Duodenal mucosa (tissue), 2 donors: ENCODE results near the gene CEP89.

Experiments used
- H3K27ac ChIP-seq: one replicate; pipeline ENCODE4 v1.7.0; 2013; ENCODE audit warnings: low read depth, low read length
- H3K27me3 ChIP-seq, 2 donors: one replicate each; pipeline ENCODE4 v1.7.0; 2013; ENCODE audit warnings: low read length in 2 of 2, control low read depth in 1 of 2; ENCODE audit not compliant: insufficient read depth in 2 of 2, control insufficient read depth in 1 of 2
- H3K36me3 ChIP-seq, 2 donors: one replicate each; pipeline ENCODE4 v1.7.0; 2013; ENCODE audit warnings: low read length in 2 of 2, control low read depth in 1 of 2; ENCODE audit not compliant: insufficient read depth in 2 of 2, control insufficient read depth in 1 of 2
- H3K4me1 ChIP-seq, 2 donors: one replicate each; pipeline ENCODE4 v1.7.0; 2013; ENCODE audit warnings: low read length in 2 of 2, control low read depth in 1 of 2; ENCODE audit not compliant: insufficient read depth in 2 of 2, control insufficient read depth in 1 of 2
- H3K4me3 ChIP-seq, 2 donors: one replicate each; pipeline ENCODE4 v1.7.0; 2013; ENCODE audit warnings: low read length in 2 of 2, low read depth in 1 of 2
- H3K9ac ChIP-seq, 2 donors: one replicate each; pipeline ENCODE4 v1.7.0; 2013; ENCODE audit warnings: low read length in 2 of 2, low read depth in 1 of 2
- H3K9me3 ChIP-seq, 2 donors: one replicate each; pipeline ENCODE4 v1.7.0; 2013; ENCODE audit warnings: low read length in 2 of 2, control low read depth in 1 of 2; ENCODE audit not compliant: control insufficient read depth in 1 of 2

The CEP89 gene

GRCh38 chr19:32876236-32876918 lies 95.4 kb downstream of the CEP89 start:
- H3K27ac ChIP-seq: no peak overlapping the region
- no peak overlapping the region for H3K4me3 ChIP-seq
- peaks cover 22 to 23% of the 10 kb centered on the region in 2 donors for H3K4me1 ChIP-seq
- H3K27me3 ChIP-seq: no peaks in the 10 kb centered on the region
- H3K9me3 ChIP-seq: no peaks in the 10 kb centered on the region
- H3K9ac ChIP-seq: no peak overlapping the region
- H3K36me3 ChIP-seq: peaks cover 0 to 5% of the 10 kb centered on the region in 2 donors

GRCh38 chr19:32875428-32875827 lies 96.3 kb downstream of the CEP89 start:
- Histone ChIP-seq H3K9me3 (no peaks in the 10 kb centered on the region), H3K27me3 (no peaks in the 10 kb centered on the region), H3K27ac (no peak overlapping the region), H3K9ac (no peak overlapping the region), H3K4me3 (no peak overlapping the region), H3K4me1 (peaks cover 23 to 26% of the 10 kb centered on the region in 2 donors), H3K36me3 (peaks cover 0 to 5% of the 10 kb centered on the region in 2 donors)

GRCh38 chr19:32874605-32875004 lies 97.2 kb downstream of the CEP89 start:
- H3K27me3 ChIP-seq: no peaks in the 10 kb centered on the region
- H3K27ac ChIP-seq: no peak overlapping the region
- H3K36me3 ChIP-seq: peaks cover 0 to 3% of the 10 kb centered on the region in 2 donors
- H3K9ac ChIP-seq: no peak overlapping the region
- H3K4me3 ChIP-seq: no peak overlapping the region
- H3K9me3 ChIP-seq: no peaks in the 10 kb centered on the region
- H3K4me1 ChIP-seq: peaks cover 20 to 24% of the 10 kb centered on the region in 2 donors

GRCh38 chr19:32873247-32873959 lies 98.4 kb downstream of the CEP89 start:
- Histone ChIP-seq H3K4me1 (peaks cover 17 to 19% of the 10 kb centered on the region in 2 donors), H3K27ac (no peak overlapping the region), H3K9me3 (no peaks in the 10 kb centered on the region)

GRCh38 chr19:32872391-32872790 lies 99.4 kb downstream of the CEP89 start:
- Histone ChIP-seq H3K4me3 (no peak overlapping the region), H3K4me1 (peaks cover 17 to 19% of the 10 kb centered on the region in 2 donors), H3K9me3 (no peaks in the 10 kb centered on the region), H3K9ac (no peak overlapping the region), H3K36me3 (no peaks in the 10 kb centered on the region), H3K27ac (no peak overlapping the region), H3K27me3 (no peaks in the 10 kb centered on the region)

More at GRCh38 chr19:32873247-32873959, 98.4 kb downstream of the CEP89 start:
- no peak overlapping the region for H3K9ac ChIP-seq
- H3K27me3 ChIP-seq: no peaks in the 10 kb centered on the region
- H3K36me3 ChIP-seq: no peaks in the 10 kb centered on the region
- H3K4me3 ChIP-seq: no peak overlapping the region

- peak overlapping the region in 1 of 2 donors; percentile 57 for H3K9ac ChIP-seq
- no peak overlapping the region for H3K4me3 ChIP-seq
- peaks cover 13 to 15% of the 10 kb centered on the region in 2 donors for H3K4me1 ChIP-seq
- H3K9me3 ChIP-seq: no peaks in the 10 kb centered on the region
- peaks cover 0 to 4% of the 10 kb centered on the region in 2 donors for H3K36me3 ChIP-seq
- H3K27ac ChIP-seq: peak overlapping the region; percentile 15
- no peaks in the 10 kb centered on the region for H3K27me3 ChIP-seq
These were observed 100.7 kb downstream of the CEP89 start for GRCh38 chr19:32870981-32871451.

- Histone ChIP-seq H3K36me3 (peaks cover 0 to 4% of the 10 kb centered on the region in 2 donors), H3K4me1 (peaks cover 13 to 15% of the 10 kb centered on the region in 2 donors), H3K4me3 (peak overlapping the region; percentile 48 to 58), H3K27ac (peak overlapping the region; percentile 46), H3K27me3 (no peaks in the 10 kb centered on the region), H3K9me3 (no peaks in the 10 kb centered on the region), H3K9ac (peak overlapping the region; percentile 57 to 64)
These were observed 101.7 kb downstream of the CEP89 start for GRCh38 chr19:32869966-32870573.

GRCh38 chr19:32869369-32869965 lies 102.3 kb downstream of the CEP89 start, which contains the start of gene SLC7A9:
Gene SLC7A9 (minus strand): TSS chr19:32869767. CDS start chr19:32868534, 1,233 bp downstream.
- H3K27ac ChIP-seq: peak within 1 kb of the TSS; percentile 46
- H3K4me1 ChIP-seq: peaks cover 13 to 15% of the 10 kb centered on the region in 2 donors
- peak within 1 kb of the TSS; percentile 57 to 58 for H3K4me3 ChIP-seq
- no peaks in the 10 kb centered on the region for H3K9me3 ChIP-seq
- H3K27me3 ChIP-seq: no peaks in the 10 kb centered on the region
- peak within 1 kb of the TSS; percentile 57 to 64 for H3K9ac ChIP-seq
- peaks cover 0 to 4% of the 10 kb centered on the region in 2 donors for H3K36me3 ChIP-seq

GRCh38 chr19:32868206-32868950 lies 103.4 kb downstream of the CEP89 start:
- Histone ChIP-seq H3K27ac (no peak overlapping the region), H3K4me3 (peak overlapping the region; percentile 23 to 55), H3K4me1 (peaks cover 13 to 15% of the 10 kb centered on the region in 2 donors)

More at GRCh38 chr19:32868206-32868950, 103.4 kb downstream of the CEP89 start:
- Histone ChIP-seq H3K9ac (no peak overlapping the region), H3K9me3 (no peaks in the 10 kb centered on the region), H3K36me3 (peaks cover 0 to 11% of the 10 kb centered on the region in 2 donors), H3K27me3 (no peaks in the 10 kb centered on the region)
